GM23338 (cell line): ENCODE measurements around the gene MACF1. TPM values are rescaled to one million over a fixed set of nuclear protein-coding genes. Genes with fewer than 3 reads are reported as not detected.
"Not testable (repeated sequence)": the region's sequence is repeated elsewhere in the genome, so short reads cannot be mapped to it uniquely, and the experiment has no call there.

Experiments used
- ATAC-seq: fragments of 200-7000 bp; cut with Tn5 transposase; 3 replicates; pipeline ENCODE4 v1.9.1; 2020
- DNase-seq: peaks from one replicate; pipeline ENCODE4 v3.0.0-alpha.2; 2015; ENCODE audit warnings: low spot score
- H2AFZ ChIP-seq: fragments of 200-600 bp; sonication (generic); 2 replicates; pipeline ENCODE4 v1.8.0; 2016; ENCODE audit warnings: antibody characterized with exemption, mild to moderate bottlenecking, moderate library complexity
- H3F3A ChIP-seq: fragments of 200-600 bp; sonication (generic); replicated peaks from 2 replicates; pipeline ENCODE4 v1.8.0; 2017; ENCODE audit warnings: antibody characterized with exemption, mixed run types, low read depth
- H3K27ac ChIP-seq: fragments of 200-600 bp; sonication (generic); 2 replicates; pipeline ENCODE4 v1.6.1; 2016; ENCODE audit warnings: low read depth
- H3K27me3 ChIP-seq: fragments of 200-600 bp; sonication (generic); 2 replicates; pipeline ENCODE4 v1.8.0; 2016; ENCODE audit warnings: mild to moderate bottlenecking, mixed run types, moderate library complexity; ENCODE audit not compliant: insufficient read depth
- H3K36me3 ChIP-seq: fragments of 200-600 bp; sonication (generic); 2 replicates; pipeline ENCODE4 v1.8.0; 2016; ENCODE audit warnings: mild to moderate bottlenecking; ENCODE audit not compliant: insufficient read depth
- H3K4me1 ChIP-seq: fragments of 200-600 bp; sonication (generic); 2 replicates; pipeline ENCODE4 v1.8.0; 2016; ENCODE audit warnings: mild to moderate bottlenecking, moderate library complexity; ENCODE audit not compliant: insufficient read depth
- H3K4me2 ChIP-seq: fragments of 200-600 bp; sonication (generic); 2 replicates; pipeline ENCODE4 v1.7.1; 2017; ENCODE audit warnings: mixed run types
- H3K4me3 ChIP-seq: fragments of 200-600 bp; sonication (generic); 2 replicates; pipeline ENCODE4 v1.6.1; 2016; ENCODE audit warnings: mixed run types
- H3K79me2 ChIP-seq: fragments of 200-600 bp; sonication (generic); replicated peaks from 2 replicates; pipeline ENCODE4 v1.8.0; 2017; ENCODE audit warnings: mild to moderate bottlenecking; ENCODE audit not compliant: insufficient read depth
- H3K9me2 ChIP-seq: fragments of 200-600 bp; sonication (generic); 2 replicates; pipeline ENCODE4 v1.8.0; 2017; ENCODE audit not compliant: insufficient read depth
- H4K20me1 ChIP-seq: fragments of 200-600 bp; sonication (generic); replicated peaks from 2 replicates; pipeline ENCODE4 v1.8.0; 2017; ENCODE audit warnings: mild to moderate bottlenecking; ENCODE audit not compliant: insufficient read depth
- H3K27ac Mint-ChIP-seq: 2 replicates; pipeline ENCODE4 v1.8.0; 2020; ENCODE audit warnings: inconsistent platforms, mild to moderate bottlenecking, moderate library complexity, mixed read lengths
- H3K27me3 Mint-ChIP-seq: 3 replicates; pipeline ENCODE4 v1.8.0; 2022; ENCODE audit warnings: low read depth, mild to moderate bottlenecking, moderate library complexity, mixed read lengths, inconsistent platforms; ENCODE audit not compliant: insufficient read depth, poor library complexity
- H3K36me3 Mint-ChIP-seq: 3 replicates; pipeline ENCODE4 v1.8.0; 2021; ENCODE audit warnings: low read depth, mild to moderate bottlenecking, inconsistent platforms, moderate library complexity, mixed read lengths
- H3K4me1 Mint-ChIP-seq: 3 replicates; pipeline ENCODE4 v1.8.0; 2020; ENCODE audit warnings: mild to moderate bottlenecking, inconsistent platforms, mixed read lengths
- H3K4me3 Mint-ChIP-seq: 3 replicates; pipeline ENCODE4 v1.8.0; 2021; ENCODE audit warnings: moderate library complexity, mild to moderate bottlenecking, inconsistent platforms, mixed read lengths
- H3K9me3 Mint-ChIP-seq: 3 replicates; pipeline ENCODE4 v1.8.0; 2020; ENCODE audit warnings: moderate library complexity, mild to moderate bottlenecking, inconsistent platforms, mixed read lengths
- CTCF ChIP-seq, 2 experiments: fragments of 200-600 bp in 1 of 2; sonication (generic) in 1 of 2; conservative IDR thresholded peaks; 2 replicates each; pipeline versions ENCODE4 v1.5.1 to v1.6.1; 2016 to 2017; ENCODE audit warnings: antibody characterized with exemption in 2 of 2, low read depth in 2 of 2, mild to moderate bottlenecking in 2 of 2, moderate library complexity in 1 of 2
- ETS1 ChIP-seq: IDR thresholded peaks from 2 replicates; pipeline ENCODE4 v1.6.1; 2016; ENCODE audit warnings: antibody characterized with exemption
- EZH2 ChIP-seq: fragments of 200-600 bp; sonication (generic); IDR thresholded peaks from one replicate; pipeline ENCODE4 v1.8.0; 2017; ENCODE audit warnings: antibody characterized with exemption, mild to moderate bottlenecking, low read depth; ENCODE audit not compliant: unreplicated experiment
- NANOG ChIP-seq: IDR thresholded peaks from 2 replicates; pipeline ENCODE4 v1.6.1; 2016; ENCODE audit warnings: antibody characterized with exemption, borderline replicate concordance
- POLR2AphosphoS5 ChIP-seq: IDR thresholded peaks from 2 replicates; pipeline ENCODE4 v1.6.1; 2016; ENCODE audit warnings: antibody characterized with exemption, low read depth
- STAT1 ChIP-seq: IDR thresholded peaks from one replicate; pipeline ENCODE4 v1.6.1; 2016; ENCODE audit warnings: antibody characterized with exemption; ENCODE audit not compliant: unreplicated experiment
- ZNF331 ChIP-seq: fragments of 250-450 bp; sonication (Bioruptor Pico); IDR thresholded peaks from 2 replicates; pipeline ENCODE4 v1.5.0; 2020; ENCODE audit warnings: low read depth, mild to moderate bottlenecking, moderate library complexity
- ZNF462 ChIP-seq: fragments of 250-450 bp; sonication (Bioruptor Pico); IDR thresholded peaks from 2 replicates; pipeline ENCODE4 v1.5.0; 2020; ENCODE audit warnings: mild to moderate bottlenecking, moderate library complexity
- polyA plus RNA-seq: library from polyadenylated mRNA; unstranded; fragments of >200 nt; fragmentation: Nextera tagmentation; extraction: Ambion mirVana; gene quantifications from 2 replicates; pipeline ENCODE4 v1.2.1, GENCODE V29; 2016
- total RNA-seq: library from RNA; depleted of rRNA; stranded (reverse); fragments of >200 nt; shearing (Covaris generic); gene quantifications from 2 replicates; pipeline ENCODE4 v1.2.3, GENCODE V29; 2014

The MACF1 gene
- total and polyA plus RNA-seq, 2 experiments from 2014 or later: 104 to 399 TPM

GRCh38 chr1:39498096-39498710 is 293.7 kb downstream of the MACF1 start:
- H3K9me3 Mint-ChIP-seq, H3K4me1 ChIP-seq, H2AFZ ChIP-seq, H3K4me3 Mint-ChIP-seq, H3K36me3 ChIP-seq, DNase-seq, H3K27ac Mint-ChIP-seq, H3K36me3 Mint-ChIP-seq, H3K9me2 ChIP-seq, ATAC-seq, H3K27ac ChIP-seq, H3K4me2 ChIP-seq, H3K4me3 ChIP-seq, H3F3A ChIP-seq, H4K20me1 ChIP-seq, H3K79me2 ChIP-seq: not testable (repeated sequence)
- Mint-ChIP-seq H3K4me1 (peaks cover 12% of the 10 kb centered on the region), H3K27me3 (peaks cover 29% of the 10 kb centered on the region)
- peaks cover 15% of the 10 kb centered on the region for H3K27me3 ChIP-seq

GRCh38 chr1:39498821-39499220 is 294.3 kb downstream of the MACF1 start:
- H3K36me3 ChIP-seq, H2AFZ ChIP-seq, H3K4me2 ChIP-seq, H3K27ac ChIP-seq, H3K4me3 Mint-ChIP-seq, H3K79me2 ChIP-seq, H3K27me3 ChIP-seq, H4K20me1 ChIP-seq, H3F3A ChIP-seq, ATAC-seq, H3K9me3 Mint-ChIP-seq, DNase-seq, H3K4me1 ChIP-seq, H3K9me2 ChIP-seq, H3K4me3 ChIP-seq, H3K36me3 Mint-ChIP-seq, H3K27ac Mint-ChIP-seq: not testable (repeated sequence)
- Mint-ChIP-seq H3K27me3 (peaks cover 23% of the 10 kb centered on the region), H3K4me1 (peaks cover 12% of the 10 kb centered on the region)

GRCh38 chr1:39499668-39500067 is 295.2 kb downstream of the MACF1 start:
- Histone ChIP-seq H3K4me1 (0 out of 2 replicates have a peak, but pooled peaks cover 9% of the 10 kb centered on the region), H3K27ac (no peak overlapping the region), H3K36me3 (no peaks in the 10 kb centered on the region), H3K9me2 (no peaks in the 10 kb centered on the region), H3F3A (no peaks in the 10 kb centered on the region), H3K27me3 (peaks cover under 1% of the 10 kb centered on the region; the same call in 1 of the 2 replicates), H3K79me2 (no peaks in the 10 kb centered on the region), H2AFZ (no peak overlapping the region), H3K4me2 (no peak overlapping the region), H3K4me3 (no peak overlapping the region), H4K20me1 (no peaks in the 10 kb centered on the region)
- Mint-ChIP-seq H3K27ac (no peak overlapping the region), H3K9me3 (no peaks in the 10 kb centered on the region), H3K36me3 (no peaks in the 10 kb centered on the region; the same call in 2 of the 3 replicates), H3K27me3 (peaks cover 15% of the 10 kb centered on the region), H3K4me1 (peaks cover 12% of the 10 kb centered on the region), H3K4me3 (no peak overlapping the region)
- ATAC-seq (no peak), DNase-seq (no peak)
- no peak for TF ChIP-seq ZNF331 (CRISPR knock-in tag)
- TF ChIP-seq NANOG: no peak
- TF ChIP-seq STAT1: no peak
- TF ChIP-seq CTCF (conservative IDR thresholded peaks at IDR 0.05; ENCODE audit: low read depth in 2 of 2): no peak
- TF ChIP-seq POLR2AphosphoS5: no peak
- TF ChIP-seq EZH2: no peak
- no peak for TF ChIP-seq ETS1
- TF ChIP-seq ZNF462: no peak
